GM23248 (cell line): ENCODE data around the gene CPNE4. TPM values are rescaled to one million over a fixed set of nuclear protein-coding genes. Genes with fewer than 3 reads are reported as not detected.

Experiments used
- DNase-seq: peaks from one replicate; pipeline ENCODE4 v3.0.0-alpha.2; 2015
- H2AFZ ChIP-seq: fragments of 200-600 bp; sonication (generic); 2 replicates; pipeline ENCODE4 v1.6.1; 2016; ENCODE audit warnings: antibody characterized with exemption
- H3F3A ChIP-seq: fragments of 200-600 bp; sonication (generic); 2 replicates; pipeline ENCODE4 v1.6.1; 2016; ENCODE audit warnings: mild to moderate bottlenecking, antibody characterized with exemption, mixed run types; ENCODE audit not compliant: insufficient read depth
- H3K27ac ChIP-seq: fragments of 200-600 bp; sonication (generic); 2 replicates; pipeline ENCODE4 v1.5.1; 2016; ENCODE audit warnings: mild to moderate bottlenecking
- H3K27me3 ChIP-seq: fragments of 200-600 bp; sonication (generic); replicated peaks from 2 replicates; pipeline ENCODE4 v1.6.1; 2016; ENCODE audit warnings: mild to moderate bottlenecking; ENCODE audit not compliant: insufficient read depth
- H3K36me3 ChIP-seq: fragments of 200-600 bp; sonication (generic); 2 replicates; pipeline ENCODE4 v1.6.1; 2016; ENCODE audit warnings: low read depth, mild to moderate bottlenecking
- H3K4me1 ChIP-seq: fragments of 200-600 bp; sonication (generic); 2 replicates; pipeline ENCODE4 v1.6.1; 2016; ENCODE audit warnings: mild to moderate bottlenecking; ENCODE audit not compliant: insufficient read depth
- H3K4me2 ChIP-seq: fragments of 200-600 bp; sonication (generic); one replicate; pipeline ENCODE4 v1.6.1; 2016; ENCODE audit warnings: mild to moderate bottlenecking; ENCODE audit not compliant: unreplicated experiment
- H3K4me3 ChIP-seq: fragments of 200-600 bp; sonication (generic); 2 replicates; pipeline ENCODE4 v1.5.1; 2016; ENCODE audit warnings: mild to moderate bottlenecking
- H3K79me2 ChIP-seq: fragments of 200-600 bp; sonication (generic); 2 replicates; pipeline ENCODE4 v1.6.1; 2016; ENCODE audit warnings: mild to moderate bottlenecking; ENCODE audit not compliant: insufficient read depth
- H3K9ac ChIP-seq: fragments of 200-600 bp; sonication (generic); 2 replicates; pipeline ENCODE4 v1.6.1; 2016; ENCODE audit warnings: mild to moderate bottlenecking
- H3K9me2 ChIP-seq: fragments of 200-600 bp; sonication (generic); 2 replicates; pipeline ENCODE4 v1.6.1; 2016; ENCODE audit warnings: mixed run types, mild to moderate bottlenecking, moderate library complexity; ENCODE audit not compliant: insufficient read depth
- H3K9me3 ChIP-seq: fragments of 200-600 bp; sonication (generic); one replicate; pipeline ENCODE4 v1.6.1; 2017; ENCODE audit warnings: low read depth
- H4K20me1 ChIP-seq: fragments of 200-600 bp; sonication (generic); 2 replicates; pipeline ENCODE4 v1.6.0; 2016; ENCODE audit not compliant: insufficient read depth
- EZH2 ChIP-seq: fragments of 200-600 bp; sonication (generic); IDR thresholded peaks from 2 replicates; pipeline ENCODE4 v1.6.1; 2018; ENCODE audit warnings: antibody characterized with exemption, mild to moderate bottlenecking; ENCODE audit not compliant: insufficient read depth, poor library complexity, severe bottlenecking
- EZH2phosphoT487 ChIP-seq: fragments of 200-600 bp; sonication (generic); IDR thresholded peaks from 2 replicates; pipeline ENCODE4 v1.6.1; 2018; ENCODE audit warnings: antibody characterized with exemption, moderate library complexity, mild to moderate bottlenecking, low read depth; ENCODE audit not compliant: insufficient read depth
- WGBS, 2 experiments: methylation state at CpG; one replicate each; pipeline ENCODE4 v1.1.6; 2015 to 2017; ENCODE audit warnings: low lambda C conversion rate in 2 of 2, low coverage in 1 of 2; ENCODE audit errors: missing lambda C conversion rate in 2 of 2; 5-methylcytosine and 5-hydroxymethylcytosine counted together
- in situ Hi-C: fragments of 300-500 bp; cut with MboI; formaldehyde crosslinking; loops from 2 replicates; pipeline ENCODE4 v1.15.0; 2020
- polyA plus RNA-seq: library from polyadenylated mRNA; unstranded; fragments of >200 nt; fragmentation: Nextera tagmentation; extraction: Ambion mirVana; gene quantifications from 2 replicates; pipeline ENCODE4 v1.2.1, GENCODE V29; 2016
- total RNA-seq: library from RNA; depleted of rRNA; stranded (reverse); fragments of >200 nt; shearing (Covaris generic); gene quantifications from 2 replicates; pipeline ENCODE4 v1.2.3, GENCODE V29; 2014

CPNE4 gene
- total and polyA plus RNA-seq, 2 experiments from 2014 or later, result 0.11 to 0.44 TPM

GRCh38 chr3:131840156-131840797 lies 194.5 kb downstream of the CPNE4 start:
- WGBS, 2 experiments, result 0 to 6% methylated on average over 1 of the region's 1 CpG
- H3K4me3 ChIP-seq, result no peak overlapping the region
- H3K27ac ChIP-seq, result no peak overlapping the region
- no peak overlapping the region for H2AFZ ChIP-seq
- no peaks in the 10 kb centered on the region for H3K9me2 ChIP-seq
- peaks cover 10% of the 10 kb centered on the region; the same call in 1 of the 2 replicates for H3K4me1 ChIP-seq
- no peak overlapping the region for H3K4me2 ChIP-seq
- no peaks in the 10 kb centered on the region for H4K20me1 ChIP-seq
- no peaks in the 10 kb centered on the region for H3K27me3 ChIP-seq
- H3K36me3 ChIP-seq, result no peaks in the 10 kb centered on the region
- peaks cover 5% of the 10 kb centered on the region; the same call in 1 of the 2 replicates for H3F3A ChIP-seq
- H3K9me3 ChIP-seq, result no peaks in the 10 kb centered on the region
- no peaks in the 10 kb centered on the region for H3K79me2 ChIP-seq
- DNase-seq, result peak; percentile 74
- no peak overlapping the region for H3K9ac ChIP-seq
- in situ Hi-C loops, result no loop called here
- TF ChIP-seq EZH2phosphoT487 (no peak), EZH2 (no peak)

GRCh38 chr3:131835906-131836305 lies 198.9 kb downstream of the CPNE4 start:
- no peaks in the 10 kb centered on the region for H4K20me1 ChIP-seq
- H3K9me3 ChIP-seq, result no peaks in the 10 kb centered on the region
- no peak overlapping the region for H3K4me2 ChIP-seq
- H3F3A ChIP-seq, result peaks cover 5% of the 10 kb centered on the region; the same call in 1 of the 2 replicates
- H3K9me2 ChIP-seq, result no peaks in the 10 kb centered on the region
- H3K4me3 ChIP-seq, result no peak overlapping the region
- no peaks in the 10 kb centered on the region for H3K36me3 ChIP-seq
- no peak for DNase-seq
- 89 to 100% methylated on average over 1 of the region's 1 CpG for WGBS, 2 experiments
- in situ Hi-C loops, result no loop called here
- H3K4me1 ChIP-seq, result peaks cover 10% of the 10 kb centered on the region; the same call in 1 of the 2 replicates
- TF ChIP-seq EZH2 (no peak), EZH2phosphoT487 (no peak)
- no peaks in the 10 kb centered on the region for H3K79me2 ChIP-seq
- no peak overlapping the region for H3K9ac ChIP-seq
- H3K27ac ChIP-seq, result no peak overlapping the region
- no peak overlapping the region for H2AFZ ChIP-seq
- H3K27me3 ChIP-seq, result no peaks in the 10 kb centered on the region

- Histone ChIP-seq H2AFZ (no peak overlapping the region), H3K9ac (no peak overlapping the region), H3K4me3 (no peak overlapping the region), H3K36me3 (no peaks in the 10 kb centered on the region), H3K9me3 (no peaks in the 10 kb centered on the region), H4K20me1 (no peaks in the 10 kb centered on the region), H3K27me3 (no peaks in the 10 kb centered on the region), H3K27ac (no peak overlapping the region), H3K9me2 (no peaks in the 10 kb centered on the region), H3K4me1 (no peaks in the 10 kb centered on the region), H3K79me2 (no peaks in the 10 kb centered on the region), H3F3A (no peaks in the 10 kb centered on the region), H3K4me2 (no peak overlapping the region)
- 78 to 85% methylated on average over 4 of the region's 4 CpGs for WGBS, 2 experiments
- in situ Hi-C loops, result no loop called here
- TF ChIP-seq EZH2, result no peak
- no peak for TF ChIP-seq EZH2phosphoT487
- DNase-seq, result no peak
Measured at GRCh38 chr3:131831608-131832007, 203.2 kb downstream of the CPNE4 start.

- H2AFZ ChIP-seq, result no peak overlapping the region
- no peaks in the 10 kb centered on the region for H3K9me2 ChIP-seq
- in situ Hi-C loops, result no loop called here
- no peak for DNase-seq
- no peaks in the 10 kb centered on the region for H3F3A ChIP-seq
- WGBS, 2 experiments, result 13 to 17% methylated on average over 3 of the region's 3 CpGs
- no peak overlapping the region for H3K9ac ChIP-seq
- H3K27me3 ChIP-seq, result 0 out of 2 replicates have a peak, but pooled peaks cover 5% of the 10 kb centered on the region
- no peak overlapping the region for H3K4me3 ChIP-seq
- no peaks in the 10 kb centered on the region for H4K20me1 ChIP-seq
- H3K9me3 ChIP-seq, result no peaks in the 10 kb centered on the region
- H3K4me2 ChIP-seq, result no peak overlapping the region
- no peaks in the 10 kb centered on the region for H3K36me3 ChIP-seq
- no peak overlapping the region for H3K27ac ChIP-seq
- H3K79me2 ChIP-seq, result no peaks in the 10 kb centered on the region
- no peaks in the 10 kb centered on the region for H3K4me1 ChIP-seq
- TF ChIP-seq EZH2phosphoT487 (no peak), EZH2 (no peak)
Measured at GRCh38 chr3:131821191-131821762, 213.5 kb downstream of the CPNE4 start.
